Germinal center (tissue), 1 donor: ENCODE results near the gene CETN1.

Experiments used
- DNase-seq: peaks from one replicate; pipeline ENCODE4 v3.0.0; 2012; ENCODE audit warnings: mixed read lengths, low spot score

CETN1 gene

DNA sequence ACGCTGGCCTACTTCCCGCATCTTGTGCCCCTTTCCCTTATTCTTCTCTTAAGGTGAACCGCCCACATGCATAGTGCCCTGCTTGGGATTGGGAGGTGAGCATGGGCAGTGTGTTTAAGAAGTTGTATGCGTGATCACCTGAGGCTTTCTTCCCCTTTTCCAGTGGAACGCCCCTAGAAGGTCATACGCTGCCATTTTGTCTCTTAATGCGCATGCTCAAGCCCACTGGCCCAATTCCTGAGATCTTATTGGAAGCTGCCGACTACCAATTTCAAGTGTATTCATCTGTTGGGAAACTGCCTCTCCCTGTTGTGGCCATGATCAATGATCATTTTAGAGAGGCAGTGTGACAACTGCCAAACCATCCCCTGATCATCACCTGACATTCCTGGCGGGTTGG lies 3.3 kb upstream of the CETN1 start:
- no peak for DNase-seq

DNA sequence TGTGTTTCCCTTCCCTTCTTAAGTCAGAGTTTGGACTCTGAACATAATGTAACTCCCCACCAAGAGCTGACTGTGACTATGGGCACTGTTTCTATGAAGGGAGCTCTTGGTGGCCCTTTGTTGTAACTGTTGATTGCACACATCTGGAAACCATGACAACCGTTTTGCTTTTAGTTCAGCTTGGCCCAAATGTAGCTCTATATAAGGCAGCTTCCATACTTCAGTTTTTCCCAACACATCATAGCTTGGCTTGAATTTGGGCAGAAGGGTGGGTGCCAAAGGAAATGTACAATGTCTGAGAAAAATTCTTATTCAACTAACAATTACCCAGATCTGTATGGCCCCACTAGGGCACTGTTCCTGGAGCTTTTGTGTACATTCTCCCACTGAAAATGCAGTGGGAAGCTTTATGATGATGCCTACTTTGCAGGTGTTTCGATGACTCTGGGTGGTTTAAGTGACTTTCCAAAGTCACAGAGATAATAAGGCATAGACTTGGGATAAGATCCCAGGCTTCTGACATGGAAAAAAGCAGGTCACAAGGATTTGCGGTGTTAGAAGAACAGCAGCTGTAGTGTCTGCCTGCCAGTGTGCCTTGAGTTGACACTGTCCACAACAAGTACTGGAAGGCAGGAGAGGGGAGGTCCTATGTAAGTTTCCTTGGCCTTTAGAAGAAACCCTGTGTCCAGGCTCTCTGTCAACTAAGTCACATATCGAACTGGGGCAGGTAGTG lies 2.4 kb upstream of the CETN1 start:
- no peak for DNase-seq

DNA sequence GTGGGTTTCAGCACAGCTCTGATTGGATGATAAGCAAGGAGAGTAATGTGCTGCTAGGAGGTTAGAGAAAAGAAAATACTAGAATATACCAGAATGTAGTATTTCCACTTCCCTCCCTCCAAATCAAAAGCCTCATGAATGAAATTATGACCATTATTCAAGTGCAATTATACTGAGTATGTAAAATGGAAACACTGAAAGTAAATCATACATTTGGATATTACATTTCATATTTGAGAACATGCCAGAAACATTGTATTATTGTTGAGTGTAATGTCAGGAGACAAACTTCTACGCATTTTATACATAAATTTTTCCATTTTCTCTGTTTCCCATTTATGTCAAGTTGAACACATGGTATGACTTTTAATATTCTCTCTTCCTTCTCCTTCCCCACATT lies 942 bp upstream of the CETN1 start:
- DNase-seq, result no peak

DNA sequence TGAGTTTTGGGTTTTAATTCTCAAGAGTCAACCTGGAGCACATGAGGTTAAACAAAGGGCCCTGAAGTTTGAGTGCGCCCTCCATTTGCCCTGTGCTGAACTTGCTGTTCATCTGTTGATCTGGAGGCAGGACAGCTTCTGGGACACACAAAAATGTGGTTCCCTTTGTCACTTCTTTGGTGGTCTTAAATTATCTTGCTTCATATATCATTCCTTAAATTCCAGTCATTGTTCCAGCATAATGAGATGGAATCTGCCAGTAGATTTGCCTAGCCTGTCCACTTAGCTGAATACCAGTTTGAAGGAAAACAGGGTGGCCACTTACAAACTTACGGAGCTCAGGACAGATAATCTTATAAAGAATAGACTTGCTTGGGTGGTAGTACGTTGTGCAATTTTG lies 916 bp downstream of the CETN1 start:
- no peak for DNase-seq

DNA sequence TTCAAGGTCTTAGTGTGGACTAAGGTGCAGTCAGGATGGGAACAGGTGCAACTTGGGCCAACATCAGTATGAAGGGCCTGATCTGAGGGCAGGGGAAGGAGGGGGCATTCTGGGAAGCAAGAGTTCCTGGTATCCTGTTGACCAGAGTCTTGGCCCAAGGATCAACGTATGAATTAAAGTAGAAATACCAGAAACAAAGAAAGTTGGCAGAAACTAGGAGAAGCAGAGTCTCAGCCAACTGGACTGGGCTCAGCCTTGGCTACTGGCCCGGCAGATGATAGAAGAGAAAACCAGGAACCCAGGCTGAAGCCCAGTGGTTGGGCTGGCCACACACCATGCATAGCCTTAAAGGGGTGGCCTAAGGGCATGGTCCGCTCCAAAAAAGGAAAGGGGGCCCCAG lies 2.3 kb downstream of the CETN1 start:
- DNase-seq, result no peak

DNA sequence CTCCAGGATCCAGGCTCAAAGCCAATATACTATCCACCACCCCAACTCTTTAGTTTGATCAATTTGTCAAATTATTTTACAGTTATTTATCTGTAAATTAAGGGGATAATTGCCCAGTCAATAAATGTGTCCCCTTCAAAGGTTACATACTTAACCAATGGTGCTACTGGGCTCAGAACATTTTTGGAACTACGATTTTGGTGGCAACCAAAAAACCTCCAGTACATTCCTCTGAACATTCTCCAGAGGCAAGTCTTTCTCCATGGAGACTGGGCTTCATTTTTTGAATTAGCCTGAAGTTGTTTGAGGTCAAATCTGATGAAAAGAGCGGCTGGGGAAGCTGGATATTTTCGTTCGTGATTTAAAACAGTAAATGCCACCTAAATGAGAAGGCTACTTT lies 14.9 kb downstream of the CETN1 start:
- no peak for DNase-seq

DNA sequence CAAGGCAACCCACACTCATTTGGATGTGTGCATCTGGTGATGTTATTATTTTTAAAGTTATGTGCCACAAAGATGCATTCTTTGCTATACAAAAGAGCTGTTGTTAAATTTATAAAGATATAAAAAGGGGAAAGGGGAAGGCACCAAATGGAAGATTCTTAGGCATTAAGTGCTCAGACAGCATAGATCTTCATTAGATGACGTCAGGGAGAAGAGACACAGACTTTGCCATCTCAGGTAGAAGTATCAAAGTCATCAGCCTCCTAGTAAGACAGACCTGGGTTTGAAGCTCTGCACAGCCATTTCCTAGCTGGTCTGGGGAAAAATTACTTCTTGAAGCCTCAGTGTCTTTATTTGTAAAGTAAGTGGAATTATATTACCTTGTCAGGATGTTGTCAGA lies 15.4 kb downstream of the CETN1 start:
- no peak for DNase-seq

DNA sequence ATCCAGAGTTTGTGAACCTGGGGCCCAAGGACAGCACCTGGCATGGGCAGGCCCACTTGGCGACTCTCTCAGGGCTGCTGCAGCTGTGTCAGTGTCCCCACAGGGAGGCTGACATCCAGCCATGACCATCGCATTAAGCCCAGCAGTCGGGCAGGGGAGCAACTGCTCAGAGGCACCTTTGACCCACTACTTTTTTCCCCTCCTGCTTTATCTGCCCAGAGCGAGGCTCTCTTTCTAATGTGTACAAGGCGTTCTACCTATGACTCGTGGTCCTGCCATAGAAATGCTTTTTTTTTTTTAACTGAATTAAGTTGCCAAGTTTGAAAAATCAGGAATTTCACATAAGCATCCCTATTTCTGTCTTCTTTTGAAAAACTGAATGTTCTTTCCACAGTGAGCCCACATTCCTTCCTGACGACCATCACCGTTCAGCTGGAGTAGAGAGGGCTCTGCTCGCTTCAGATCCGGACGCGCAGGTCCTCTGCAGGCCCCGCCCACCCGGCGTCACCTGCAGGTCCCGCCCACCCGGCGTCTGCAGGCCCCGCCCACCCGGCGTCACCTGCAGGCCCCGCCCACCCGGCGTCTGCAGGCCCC lies 16.2 kb downstream of the CETN1 start:
- peak; percentile 68 for DNase-seq

DNA sequence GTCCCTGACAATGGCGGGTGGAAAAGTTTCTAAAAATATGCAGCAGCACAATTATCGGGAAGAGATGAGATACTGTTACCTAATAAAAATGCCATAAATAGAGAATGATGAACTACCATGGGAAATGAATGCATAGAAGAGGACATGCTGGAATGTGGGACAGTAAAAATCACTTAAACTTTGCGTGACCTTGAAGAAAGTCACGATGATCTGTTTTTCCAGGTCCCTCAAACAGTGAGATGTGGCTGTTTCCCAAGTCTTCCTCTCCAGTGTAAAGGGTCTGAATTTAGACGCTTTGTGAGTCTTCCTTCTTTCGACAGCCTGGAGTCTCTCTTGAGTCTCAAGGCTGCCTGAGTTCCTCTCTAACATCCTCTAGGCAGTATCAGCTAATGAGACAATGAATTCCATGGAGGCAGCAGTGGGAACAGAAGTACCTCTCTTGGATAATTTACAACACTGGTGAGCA lies 18.0 kb downstream of the CETN1 start:
- DNase-seq, result no peak

DNA sequence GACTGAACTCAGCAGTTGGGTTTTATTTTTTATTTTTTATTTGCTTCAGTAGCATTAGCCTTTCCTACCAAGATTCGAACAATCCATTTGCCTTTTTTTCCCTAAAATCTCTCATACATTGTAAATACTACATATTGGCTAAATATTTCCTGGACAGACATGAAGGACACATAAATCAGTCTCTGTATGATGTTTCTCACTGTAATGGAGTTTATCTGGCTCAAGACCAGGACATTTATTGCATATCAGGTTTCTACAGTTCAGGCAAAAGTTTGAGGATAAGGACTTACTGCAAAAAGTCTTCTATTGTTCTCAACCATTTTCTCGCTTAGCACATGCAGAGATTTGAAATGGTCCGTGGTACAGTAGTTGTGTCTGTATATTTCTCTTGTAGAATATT lies 19.9 kb downstream of the CETN1 start:
- no peak for DNase-seq

DNA sequence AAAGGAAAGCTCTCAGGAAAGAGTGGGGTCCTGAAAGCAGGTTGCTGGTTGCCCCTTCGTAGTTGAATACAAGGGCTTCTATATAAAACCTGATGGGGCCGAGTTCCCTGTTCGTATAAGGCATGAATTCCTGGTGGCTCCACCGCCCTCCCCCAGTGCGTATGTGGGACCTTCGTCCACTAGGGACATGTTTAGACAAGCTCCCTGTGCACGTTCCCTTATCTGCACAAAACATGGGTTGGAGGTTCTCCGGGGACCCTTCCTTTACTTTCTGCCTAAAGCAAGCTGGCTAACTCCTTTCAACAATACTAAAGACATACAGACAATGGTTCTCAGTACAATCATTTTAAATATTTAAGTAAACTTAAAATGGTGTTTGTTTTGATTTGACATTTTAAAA lies 24.6 kb downstream of the CETN1 start:
- no peak for DNase-seq

DNA sequence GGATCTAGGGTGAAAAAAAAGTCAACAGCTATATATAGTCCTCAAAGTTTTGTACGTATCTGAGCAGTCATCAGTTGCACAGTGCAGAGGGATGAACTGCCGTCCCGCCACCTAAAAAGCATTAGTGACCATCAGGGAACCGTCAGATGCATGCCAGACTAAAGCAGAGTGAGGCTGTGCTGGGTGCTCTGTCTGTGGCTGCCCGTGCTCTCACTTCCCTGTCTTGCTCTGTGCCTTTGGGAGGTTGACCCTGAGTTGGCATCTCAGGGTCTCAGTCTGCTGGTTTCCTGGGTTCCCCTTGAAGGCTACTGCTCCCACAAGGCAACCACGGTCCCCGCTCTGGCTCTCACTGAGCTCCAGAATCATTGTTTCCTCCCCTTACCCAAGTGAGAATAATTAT lies 27.8 kb downstream of the CETN1 start:
- DNase-seq, result no peak

DNA sequence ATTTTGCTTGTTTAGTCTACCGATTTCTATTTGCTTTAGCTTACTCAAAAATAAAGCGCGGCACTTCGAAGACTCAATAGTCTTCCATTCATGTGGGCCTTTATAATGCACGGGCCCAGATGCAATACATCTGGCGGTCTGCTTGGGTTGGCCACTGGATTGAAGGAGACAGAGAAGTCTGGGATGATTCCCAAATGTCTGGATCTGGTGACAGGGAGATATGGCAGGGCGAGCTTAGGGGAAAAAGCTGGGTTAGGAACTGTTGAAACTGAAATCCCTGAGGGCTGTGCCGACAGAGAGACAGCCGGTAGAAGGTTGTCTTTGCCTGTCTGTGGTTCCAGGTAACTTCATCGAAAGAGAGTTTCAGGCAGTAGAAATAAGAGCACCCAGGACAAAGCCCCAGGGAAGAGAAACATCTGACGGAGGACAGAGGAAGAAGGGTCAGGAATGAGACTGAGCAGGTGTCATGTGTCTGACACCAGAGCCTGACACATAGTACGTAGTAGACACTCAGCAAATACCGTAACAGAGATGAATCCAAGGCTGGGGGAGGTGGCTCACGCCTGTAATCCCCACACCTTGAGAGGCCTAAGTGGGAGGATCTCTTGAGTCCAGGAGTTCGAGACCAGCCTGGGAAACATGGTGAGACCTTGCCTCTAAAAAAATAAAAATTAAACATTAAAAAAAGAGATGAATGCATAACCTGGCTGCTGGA lies 30.2 kb downstream of the CETN1 start:
- no peak for DNase-seq

DNA sequence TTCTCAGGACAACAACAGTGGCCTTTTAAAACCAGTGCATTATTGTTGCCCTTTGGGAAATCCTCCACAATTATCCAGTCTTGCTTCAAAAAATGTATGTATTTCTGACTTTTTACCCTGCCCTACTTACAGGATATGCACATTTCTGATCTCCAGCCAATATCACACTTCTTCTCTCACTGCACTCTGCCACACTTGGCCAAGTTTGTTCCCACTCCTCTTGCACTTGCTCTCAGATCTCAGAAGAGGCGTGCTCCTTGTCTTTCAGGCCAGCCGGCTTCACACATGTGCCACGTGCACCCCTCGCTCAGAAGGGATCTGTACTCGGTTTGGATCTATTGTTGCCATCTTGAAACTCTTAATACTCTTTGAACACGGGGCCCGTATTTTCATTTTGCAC lies 32.0 kb downstream of the CETN1 start:
- no peak for DNase-seq

DNA sequence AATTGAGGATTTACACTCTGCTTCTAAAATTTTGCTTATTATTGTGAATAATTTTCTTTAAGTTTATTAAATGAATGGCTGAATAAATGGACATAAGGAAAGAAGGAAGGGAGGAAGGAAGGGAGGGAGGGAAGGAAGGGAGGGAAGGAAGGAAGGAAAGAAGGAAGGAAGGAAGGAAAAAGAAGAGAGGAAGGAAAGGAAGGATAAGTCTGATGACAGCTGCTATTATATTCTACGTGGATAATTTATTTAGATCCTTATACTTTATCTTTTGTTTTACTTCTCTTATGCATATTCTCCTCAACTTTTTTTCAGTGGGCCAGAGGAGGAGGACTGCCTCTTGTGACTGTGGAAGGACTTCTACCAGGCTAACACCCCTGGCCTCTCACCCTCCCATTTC lies 34.0 kb downstream of the CETN1 start:
- no peak for DNase-seq

DNA sequence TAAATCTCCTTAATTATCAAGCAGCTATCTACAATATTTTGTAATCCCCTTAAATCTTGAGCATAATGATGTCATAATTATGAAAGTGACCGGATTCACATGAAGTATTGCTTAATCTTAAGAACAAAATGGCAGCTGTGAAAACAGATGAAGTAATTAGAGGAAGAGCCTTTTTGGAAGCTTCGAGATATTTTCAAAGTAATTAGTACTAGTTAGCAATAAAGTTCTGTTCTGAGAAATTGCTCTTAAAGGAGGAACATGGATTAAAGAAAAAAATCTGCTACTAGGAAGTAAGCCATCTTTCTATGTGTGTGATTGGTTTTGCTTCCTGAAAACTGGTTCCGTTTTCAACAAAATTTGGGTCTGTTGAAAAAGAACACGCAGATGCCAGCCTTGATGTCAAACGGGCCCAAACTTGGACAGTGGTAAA lies 34.9 kb downstream of the CETN1 start:
- DNase-seq, result no peak

DNA sequence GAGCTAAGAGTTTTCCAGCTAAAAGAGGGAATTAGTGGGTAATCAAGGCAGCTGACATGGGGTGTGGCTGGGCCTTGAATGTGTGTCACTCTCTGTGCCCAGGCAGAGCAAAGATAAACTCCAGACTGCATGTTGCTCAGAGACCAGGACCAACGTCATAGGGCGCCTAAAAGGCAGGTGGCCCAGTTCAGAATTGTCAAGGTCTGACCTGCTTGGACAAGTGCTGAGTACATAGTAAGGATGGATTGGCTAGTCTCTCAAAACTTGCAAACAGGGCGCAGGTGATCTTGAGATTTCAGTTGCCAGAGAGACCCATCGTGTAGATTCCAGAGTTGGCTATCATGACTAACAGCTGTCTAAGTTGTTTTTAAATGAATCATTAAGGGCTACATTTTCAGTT lies 35.6 kb downstream of the CETN1 start:
- no peak for DNase-seq

DNA sequence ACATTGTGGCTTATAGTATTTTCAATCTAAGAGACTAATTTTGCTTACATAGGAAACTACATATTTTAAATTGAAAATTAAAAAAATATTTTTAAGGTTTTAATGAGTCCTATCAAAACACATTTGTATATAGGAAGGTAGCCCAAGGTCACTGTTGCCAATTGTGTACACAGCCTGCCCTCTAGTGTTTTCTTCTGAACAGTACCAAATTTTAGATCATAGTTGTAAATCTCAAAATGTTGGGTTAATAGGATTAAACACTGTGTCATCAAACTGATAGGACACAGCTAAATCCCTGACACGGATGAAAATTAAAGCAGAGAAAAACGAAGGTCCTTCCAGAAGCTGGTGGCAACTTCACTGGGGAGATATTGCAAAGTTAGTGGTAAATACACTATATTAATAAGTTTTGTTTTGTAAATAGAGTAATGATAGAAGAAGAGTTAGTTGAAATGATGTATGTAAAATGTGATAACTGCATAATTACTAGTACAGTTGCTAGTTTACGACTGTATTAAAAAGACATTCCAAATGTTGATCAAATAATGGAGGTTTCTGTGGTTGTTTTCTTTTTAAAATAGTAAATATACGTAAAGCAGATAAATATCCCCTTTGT lies 36.3 kb downstream of the CETN1 start:
- DNase-seq, result peak; percentile 8

DNA sequence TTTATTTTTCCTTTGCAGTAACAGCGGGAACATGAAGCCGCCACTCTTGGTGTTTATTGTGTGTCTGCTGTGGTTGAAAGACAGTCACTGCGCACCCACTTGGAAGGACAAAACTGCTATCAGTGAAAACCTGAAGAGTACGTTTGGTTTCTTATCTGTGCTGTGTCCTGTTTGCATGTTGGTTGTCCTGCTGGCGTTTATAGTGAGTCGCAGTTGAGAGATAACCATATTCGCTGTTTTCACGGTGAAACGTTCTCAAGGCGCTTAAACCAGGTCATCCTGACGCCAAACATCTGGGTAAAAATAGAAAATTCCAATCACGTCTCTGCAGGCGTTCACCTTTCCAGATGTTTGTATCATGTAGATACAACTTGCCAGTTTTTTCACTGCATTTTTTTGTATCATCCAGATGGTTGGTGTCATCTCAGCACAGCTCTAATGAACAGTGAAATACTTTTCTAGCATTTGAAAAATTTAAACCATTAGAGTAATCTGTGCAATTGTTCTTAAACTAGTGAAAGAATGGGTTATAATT lies 37.9 kb downstream of the CETN1 start:
- no peak for DNase-seq

DNA sequence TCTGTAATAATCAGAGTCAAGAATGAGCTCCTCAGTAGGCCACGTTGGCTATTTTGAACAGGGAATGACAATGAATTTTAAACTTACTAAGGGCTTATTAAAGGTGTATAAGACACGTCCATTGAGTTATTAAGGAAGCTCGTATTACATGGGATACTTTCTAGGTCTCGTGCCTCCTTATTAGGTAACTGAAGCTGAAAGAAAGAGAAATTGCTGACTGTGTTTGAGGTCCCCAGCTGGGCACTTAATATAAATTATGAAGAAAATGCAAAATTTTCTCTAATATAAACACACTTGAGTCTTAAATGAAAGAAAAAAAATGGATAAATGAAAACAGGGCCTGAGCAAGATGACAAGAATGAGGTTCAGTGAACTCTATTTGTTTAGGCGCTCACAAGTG lies 38.4 kb downstream of the CETN1 start:
- DNase-seq, result no peak

DNA sequence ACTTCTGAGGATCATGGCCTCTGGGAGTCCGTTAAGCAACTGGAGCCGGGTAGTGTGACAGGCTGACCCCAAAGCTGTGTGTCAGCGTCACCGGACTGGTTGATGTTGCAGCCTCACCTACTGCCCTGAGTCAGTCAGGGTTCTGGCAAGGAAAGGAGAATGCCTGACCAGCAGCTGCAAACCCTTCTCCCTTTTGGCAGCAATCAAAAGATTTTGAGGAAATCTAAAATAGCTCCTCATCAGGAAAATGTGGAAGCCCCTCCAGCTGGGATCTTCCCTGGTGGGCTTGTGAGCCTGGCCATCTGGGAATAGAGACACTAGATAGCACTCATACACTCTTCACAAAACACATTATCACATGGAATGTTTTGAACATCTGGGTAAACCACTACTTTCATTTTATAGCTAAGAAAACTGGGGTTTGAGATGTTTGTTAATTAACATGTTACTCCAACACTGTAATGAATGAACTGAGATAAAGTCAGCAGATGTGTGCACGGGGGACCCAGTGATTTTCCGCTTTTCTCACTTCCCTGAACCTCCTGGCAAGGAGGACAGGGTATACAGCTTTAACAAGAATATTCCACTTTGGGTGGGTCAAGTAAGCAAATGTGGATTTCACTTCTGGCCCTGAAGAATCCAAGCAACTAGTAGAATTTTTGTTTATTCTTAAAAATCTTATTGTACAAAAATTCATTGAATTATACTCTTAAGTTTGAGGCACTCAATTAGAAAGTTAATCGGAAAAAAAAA lies 41.3 kb downstream of the CETN1 start:
- no peak for DNase-seq

DNA sequence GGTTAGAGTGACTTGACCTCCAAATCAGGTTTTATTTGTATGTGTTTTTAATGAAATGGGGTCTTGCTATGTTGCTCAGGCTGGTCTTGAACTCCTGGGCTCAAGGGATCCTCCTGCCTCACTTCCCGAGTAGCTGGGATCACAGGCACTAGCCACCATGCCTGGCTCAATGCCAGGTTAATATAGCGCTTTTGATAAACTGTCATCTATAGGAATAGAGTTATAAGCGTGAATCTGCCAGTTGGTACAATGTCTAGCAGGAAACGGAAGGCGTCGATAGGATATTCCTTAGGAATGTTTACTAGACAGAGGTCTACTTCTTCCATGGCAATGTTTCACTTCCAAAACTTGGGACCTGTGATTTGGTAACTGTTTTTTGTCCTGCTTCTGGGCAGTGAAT lies 42.1 kb downstream of the CETN1 start:
- no peak for DNase-seq
